Smooth muscle cell (in vitro differentiated cells): Measurements from ENCODE around the gene RANBP3L. TPM values are rescaled to one million over a fixed set of nuclear protein-coding genes. Genes with fewer than 3 reads are reported as not detected.
"Not testable (repeated sequence)": the region's sequence is repeated elsewhere in the genome, so short reads cannot be mapped to it uniquely, and the experiment has no call there.

ENCODE experiments used
- DNase-seq: peaks from one replicate; lab custom pipeline; 2025; ENCODE audit not compliant: unreplicated experiment; lab: John Stamatoyannopoulos, UW
- H2AFZ ChIP-seq: fragments of 200-600 bp; sonication (generic); 2 replicates; pipeline ENCODE4 v1.6.0; 2016; ENCODE audit warnings: antibody characterized with exemption, low read depth, mild to moderate bottlenecking
- H3F3A ChIP-seq: fragments of 200-600 bp; sonication (generic); 2 replicates; pipeline ENCODE4 v1.6.0; 2017; ENCODE audit warnings: antibody characterized with exemption, low read depth
- H3K27ac ChIP-seq: fragments of 200-600 bp; sonication (generic); 2 replicates; pipeline ENCODE4 v1.5.1; 2016; ENCODE audit warnings: low read depth, mild to moderate bottlenecking
- H3K27me3 ChIP-seq: fragments of 200-600 bp; sonication (generic); 2 replicates; pipeline ENCODE4 v1.6.1; 2016; ENCODE audit warnings: low read depth, mild to moderate bottlenecking
- H3K36me3 ChIP-seq: fragments of 200-600 bp; sonication (generic); 2 replicates; pipeline ENCODE4 v1.5.1; 2016; ENCODE audit warnings: low read depth
- H3K4me1 ChIP-seq: fragments of 200-600 bp; sonication (generic); 2 replicates; pipeline ENCODE4 v1.5.1; 2016; ENCODE audit warnings: low read depth
- H3K4me2 ChIP-seq: fragments of 200-600 bp; sonication (generic); 2 replicates; pipeline ENCODE4 v1.6.0; 2016; ENCODE audit warnings: mild to moderate bottlenecking
- H3K4me3 ChIP-seq: fragments of 200-600 bp; sonication (generic); 2 replicates; pipeline ENCODE4 v1.5.1; 2016; ENCODE audit warnings: mild to moderate bottlenecking
- H3K79me2 ChIP-seq: fragments of 200-600 bp; sonication (generic); 2 replicates; pipeline ENCODE4 v1.6.0; 2016; ENCODE audit warnings: low read depth, mild to moderate bottlenecking
- H3K9ac ChIP-seq: fragments of 200-600 bp; sonication (generic); 2 replicates; pipeline ENCODE4 v1.6.0; 2016; ENCODE audit warnings: low read depth
- H3K9me3 ChIP-seq: fragments of 200-600 bp; sonication (generic); replicated peaks from 2 replicates; pipeline ENCODE4 v1.5.1; 2016; ENCODE audit warnings: low read depth
- H4K20me1 ChIP-seq: fragments of 200-600 bp; sonication (generic); 2 replicates; pipeline ENCODE4 v1.6.0; 2016; ENCODE audit warnings: low read depth
- WGBS: methylation state at CpG from one replicate; pipeline ENCODE4 v1.1.7; 2016; ENCODE audit warnings: low lambda C conversion rate; 5-methylcytosine and 5-hydroxymethylcytosine counted together
- polyA plus RNA-seq: library from polyadenylated mRNA; unstranded; fragments of >200 nt; fragmentation: Nextera tagmentation; extraction: Ambion mirVana; gene quantifications from 2 replicates; pipeline ENCODE4 v1.2.1, GENCODE V29; 2016
- total RNA-seq: library from RNA; depleted of rRNA; stranded (reverse); fragments of >200 nt; gene quantifications from 2 replicates; pipeline ENCODE4 v1.2.3, GENCODE V29; 2014
- TF ChIP-seq, protein P1 (sequence below): fragments of 200-600 bp; sonication (generic); IDR thresholded peaks from 2 replicates; pipeline ENCODE4 v1.5.1; 2017; ENCODE audit warnings: borderline replicate concordance, mild to moderate bottlenecking, antibody characterized with exemption; ENCODE audit not compliant: insufficient read depth, poor library complexity, severe bottlenecking

The RANBP3L gene, protein sequence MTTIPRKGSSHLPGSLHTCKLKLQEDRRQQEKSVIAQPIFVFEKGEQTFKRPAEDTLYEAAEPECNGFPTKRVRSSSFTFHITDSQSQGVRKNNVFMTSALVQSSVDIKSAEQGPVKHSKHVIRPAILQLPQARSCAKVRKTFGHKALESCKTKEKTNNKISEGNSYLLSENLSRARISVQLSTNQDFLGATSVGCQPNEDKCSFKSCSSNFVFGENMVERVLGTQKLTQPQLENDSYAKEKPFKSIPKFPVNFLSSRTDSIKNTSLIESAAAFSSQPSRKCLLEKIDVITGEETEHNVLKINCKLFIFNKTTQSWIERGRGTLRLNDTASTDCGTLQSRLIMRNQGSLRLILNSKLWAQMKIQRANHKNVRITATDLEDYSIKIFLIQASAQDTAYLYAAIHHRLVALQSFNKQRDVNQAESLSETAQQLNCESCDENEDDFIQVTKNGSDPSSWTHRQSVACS
- total RNA-seq = 0.40 and 5.6 TPM in 2 replicates
- 0.38 TPM in 1 of 2 replicates, not detected in the other for polyA plus RNA-seq

DNA sequence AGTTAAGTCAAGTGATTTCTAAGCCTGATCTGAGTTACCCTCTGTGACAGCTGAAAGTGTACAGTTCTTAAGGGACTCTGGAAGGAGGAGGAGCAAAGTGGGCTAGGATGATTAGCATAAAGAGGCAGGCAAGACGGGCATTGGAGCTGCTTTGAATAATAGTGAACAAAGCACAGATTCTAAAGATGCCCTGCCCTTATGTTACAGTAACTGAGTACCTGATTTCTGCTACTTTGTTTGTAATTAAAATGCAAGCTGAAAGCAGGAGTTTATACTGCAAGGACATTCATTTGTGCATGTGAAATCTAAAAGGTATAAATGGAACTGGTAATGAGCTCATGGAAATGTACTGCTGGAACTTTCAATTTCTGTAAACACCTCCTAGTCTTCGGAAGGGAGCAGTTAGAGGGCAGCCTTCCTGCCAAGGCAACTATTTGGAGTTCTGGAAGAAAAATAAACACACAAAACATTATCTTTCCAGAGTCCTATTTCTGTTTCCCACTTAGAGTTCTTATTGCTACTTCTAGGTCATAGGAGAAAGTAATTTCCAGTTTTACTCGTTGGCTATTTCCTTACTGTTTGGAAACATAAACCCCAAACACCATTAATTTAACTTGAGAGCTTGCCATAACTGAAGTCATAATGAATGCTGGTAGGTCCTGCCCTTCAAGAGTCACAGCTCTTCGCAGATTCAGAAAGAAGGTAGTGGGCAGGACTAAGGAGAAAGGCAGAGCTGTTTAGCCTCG, at the start of gene RANBP3L:
Gene RANBP3L, minus strand, starts transcription at position 45 of the 746 bp plus-strand sequence. CDS start 486 bp downstream, outside the sequence.
- Histone ChIP-seq H3K9me3 (no peaks in the 10 kb centered on the region), H2AFZ (peak within 1 kb of the TSS; percentile 78), H3K4me3 (peak within 1 kb of the TSS; percentile 34), H4K20me1 (no peaks in the 10 kb centered on the region), H3F3A (peaks cover 8% of the 10 kb centered on the region), H3K4me2 (peak within 1 kb of the TSS; percentile 79), H3K79me2 (no peaks in the 10 kb centered on the region), H3K4me1 (peaks cover 13% of the 10 kb centered on the region), H3K27ac (peak within 1 kb of the TSS; percentile 45), H3K36me3 (no peaks in the 10 kb centered on the region), H3K27me3 (no peaks in the 10 kb centered on the region), H3K9ac (no peak within 1 kb of the TSS)
- no peak for DNase-seq
- WGBS = 18% methylated on average over 5 of the region's 5 CpGs
- TF ChIP-seq, protein P1, sequence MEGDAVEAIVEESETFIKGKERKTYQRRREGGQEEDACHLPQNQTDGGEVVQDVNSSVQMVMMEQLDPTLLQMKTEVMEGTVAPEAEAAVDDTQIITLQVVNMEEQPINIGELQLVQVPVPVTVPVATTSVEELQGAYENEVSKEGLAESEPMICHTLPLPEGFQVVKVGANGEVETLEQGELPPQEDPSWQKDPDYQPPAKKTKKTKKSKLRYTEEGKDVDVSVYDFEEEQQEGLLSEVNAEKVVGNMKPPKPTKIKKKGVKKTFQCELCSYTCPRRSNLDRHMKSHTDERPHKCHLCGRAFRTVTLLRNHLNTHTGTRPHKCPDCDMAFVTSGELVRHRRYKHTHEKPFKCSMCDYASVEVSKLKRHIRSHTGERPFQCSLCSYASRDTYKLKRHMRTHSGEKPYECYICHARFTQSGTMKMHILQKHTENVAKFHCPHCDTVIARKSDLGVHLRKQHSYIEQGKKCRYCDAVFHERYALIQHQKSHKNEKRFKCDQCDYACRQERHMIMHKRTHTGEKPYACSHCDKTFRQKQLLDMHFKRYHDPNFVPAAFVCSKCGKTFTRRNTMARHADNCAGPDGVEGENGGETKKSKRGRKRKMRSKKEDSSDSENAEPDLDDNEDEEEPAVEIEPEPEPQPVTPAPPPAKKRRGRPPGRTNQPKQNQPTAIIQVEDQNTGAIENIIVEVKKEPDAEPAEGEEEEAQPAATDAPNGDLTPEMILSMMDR = no peak

DNA sequence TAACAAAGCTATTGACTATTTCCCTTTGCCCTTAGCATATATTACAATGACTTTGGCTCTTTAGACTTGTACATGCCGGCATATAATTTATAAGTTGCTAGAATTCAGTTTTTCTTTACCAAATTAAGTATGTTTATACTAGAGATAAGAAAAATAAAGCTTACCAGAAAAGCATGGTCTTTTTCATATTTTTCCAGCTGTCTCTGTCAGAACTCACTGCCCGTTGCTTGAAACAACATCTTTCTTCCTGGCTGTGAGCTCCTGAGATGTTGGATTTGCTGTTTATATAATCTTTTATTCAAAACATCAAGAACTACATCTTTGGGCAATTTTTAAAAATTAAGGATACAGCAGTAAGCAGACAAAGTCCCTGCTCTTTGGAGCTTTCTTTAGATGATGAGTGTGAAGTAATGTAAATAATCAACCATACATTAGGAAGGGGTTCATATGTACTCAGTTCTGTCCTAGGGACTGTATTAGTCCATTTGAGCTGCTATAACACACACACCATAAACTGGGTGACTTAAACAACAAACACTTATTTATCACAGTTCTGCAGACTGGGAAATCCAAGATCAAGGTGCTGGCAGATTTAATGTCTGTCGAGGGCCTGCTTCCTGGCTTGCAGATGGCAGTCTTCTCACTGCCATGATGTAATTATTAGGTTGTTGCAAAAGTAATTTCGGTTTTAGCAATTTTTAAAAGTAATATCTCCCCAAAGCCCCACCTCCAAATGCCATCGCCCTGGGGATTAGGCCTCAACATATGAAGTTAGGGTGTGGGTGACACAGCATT, 45.4 kb upstream of the RANBP3L start:
- TF ChIP-seq, protein P1 = no peak
- H3F3A ChIP-seq = no peaks in the 10 kb centered on the region
- H3K9me3 ChIP-seq = no peaks in the 10 kb centered on the region
- 74% methylated on average over 5 of the region's 5 CpGs for whole genome bisulfite sequencing
- H3K36me3 ChIP-seq = no peaks in the 10 kb centered on the region
- no peak overlapping the region for H3K9ac ChIP-seq
- H3K4me1 ChIP-seq = no peaks in the 10 kb centered on the region
- no peak overlapping the region for H3K4me3 ChIP-seq
- no peak overlapping the region for H3K4me2 ChIP-seq
- H3K27me3 ChIP-seq = no peaks in the 10 kb centered on the region
- DNase-seq = no peak
- no peaks in the 10 kb centered on the region for H4K20me1 ChIP-seq
- H3K27ac ChIP-seq = no peak overlapping the region
- peak overlapping the region; percentile 39 for H2AFZ ChIP-seq
- H3K79me2 ChIP-seq = no peaks in the 10 kb centered on the region

DNA sequence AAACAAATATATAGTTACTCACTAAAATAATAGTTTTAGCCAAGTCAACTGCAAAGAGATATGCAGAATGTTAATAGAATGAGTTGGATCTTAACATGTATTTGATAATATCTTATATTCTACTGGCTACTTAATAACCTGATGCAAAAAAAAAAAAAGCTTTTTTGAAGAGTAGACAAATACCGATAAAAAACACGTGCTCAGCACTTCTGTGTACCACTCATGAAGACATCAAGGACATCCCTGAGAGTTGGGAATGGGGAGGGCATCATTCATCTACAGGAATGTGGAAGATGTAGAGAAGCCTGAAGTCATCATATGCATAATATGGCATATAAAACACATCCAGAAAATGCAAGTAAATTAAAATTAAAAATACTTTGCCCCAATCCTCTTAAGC, 43.2 kb upstream of the RANBP3L start:
- Histone ChIP-seq H4K20me1 (no peaks in the 10 kb centered on the region), H3K27me3 (no peaks in the 10 kb centered on the region), H3K4me1 (peaks cover 4% of the 10 kb centered on the region), H3K9me3 (no peaks in the 10 kb centered on the region), H2AFZ (no peak overlapping the region), H3K27ac (no peak overlapping the region), H3K4me3 (no peak overlapping the region), H3K4me2 (no peak overlapping the region), H3K36me3 (no peaks in the 10 kb centered on the region), H3F3A (no peaks in the 10 kb centered on the region), H3K79me2 (no peaks in the 10 kb centered on the region), H3K9ac (no peak overlapping the region)
- no peak for DNase-seq
- 92% methylated on average over 2 of the region's 2 CpGs for WGBS
- TF ChIP-seq, protein P1 = no peak

DNA sequence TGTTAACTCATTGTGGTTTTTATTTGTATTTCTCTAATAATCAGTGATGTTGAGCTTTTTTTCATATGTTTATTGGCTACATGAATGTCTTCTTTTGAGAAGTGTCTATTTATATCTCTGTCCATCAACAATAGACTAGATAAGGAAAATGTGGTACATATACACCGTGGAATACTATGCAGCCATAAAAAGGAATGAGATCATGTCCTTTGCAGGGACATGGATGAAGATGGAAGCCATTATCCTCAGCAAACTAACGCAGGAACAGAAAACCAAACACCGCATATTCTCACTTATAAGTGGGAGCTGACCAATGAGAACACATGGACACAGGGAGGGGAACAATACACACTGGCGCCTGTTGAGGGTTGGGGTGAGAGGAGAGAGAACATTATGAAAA, 40.0 kb upstream of the RANBP3L start:
- H3F3A ChIP-seq, H3K27me3 ChIP-seq, H3K4me2 ChIP-seq, H3K4me3 ChIP-seq, H3K79me2 ChIP-seq, H4K20me1 ChIP-seq, H3K9me3 ChIP-seq, H3K27ac ChIP-seq, H3K4me1 ChIP-seq, H3K36me3 ChIP-seq, DNase-seq, H2AFZ ChIP-seq, H3K9ac ChIP-seq: not testable (repeated sequence)
- 73% methylated on average over 4 of the region's 4 CpGs for WGBS
